Stimulated activated CD8-positive, alpha-beta memory T cell treated with anti-CD3 and anti-CD28 coated beads, Interleukin-4, amount 100 ng/mL, for 24 hours (primary cell): ENCODE results near the gene RBFOX1.

Source experiments
- DNase-seq: peaks from one replicate; pipeline ENCODE4 v3.0.0-alpha.2; 2020; ENCODE audit warnings: low read depth

Gene RBFOX1

GRCh38 chr16:7373776-7374175 is 41.1 kb downstream of the RBFOX1 start:
- no peak for DNase-seq

GRCh38 chr16:7374614-7375174 is 42.0 kb downstream of the RBFOX1 start:
- no peak for DNase-seq

GRCh38 chr16:7376227-7376626 is 43.6 kb downstream of the RBFOX1 start:
- DNase-seq: no peak

- no peak for DNase-seq
Observed at GRCh38 chr16:7377231-7377630, 44.6 kb downstream of the RBFOX1 start.

GRCh38 chr16:7378024-7378695 is 45.5 kb downstream of the RBFOX1 start:
- DNase-seq: no peak

- no peak for DNase-seq
Observed at GRCh38 chr16:7380441-7380840, 47.8 kb downstream of the RBFOX1 start.

GRCh38 chr16:7380911-7381310 is 48.3 kb downstream of the RBFOX1 start:
- no peak for DNase-seq

- DNase-seq: no peak
Observed at GRCh38 chr16:7381671-7382070, 49.0 kb downstream of the RBFOX1 start.

GRCh38 chr16:7382521-7382920 is 49.9 kb downstream of the RBFOX1 start:
- DNase-seq: no peak

- no peak for DNase-seq
Observed at GRCh38 chr16:7390974-7391373, 58.3 kb downstream of the RBFOX1 start.

- no peak for DNase-seq
Observed at GRCh38 chr16:7391694-7392093, 59.0 kb downstream of the RBFOX1 start.

- DNase-seq: no peak
Observed at GRCh38 chr16:7392206-7392605, 59.6 kb downstream of the RBFOX1 start.

- DNase-seq: no peak
Observed at GRCh38 chr16:7393680-7394079, 61.0 kb downstream of the RBFOX1 start.

GRCh38 chr16:7394720-7395336 is 62.2 kb downstream of the RBFOX1 start:
- no peak for DNase-seq

GRCh38 chr16:7397901-7398300 is 65.3 kb downstream of the RBFOX1 start:
- no peak for DNase-seq

- DNase-seq: no peak
Observed at GRCh38 chr16:7398536-7398935, 65.9 kb downstream of the RBFOX1 start.

- no peak for DNase-seq
Observed at GRCh38 chr16:7399296-7399695, 66.7 kb downstream of the RBFOX1 start.

GRCh38 chr16:7400117-7400890 is 67.7 kb downstream of the RBFOX1 start:
- no peak for DNase-seq

- no peak for DNase-seq
Observed at GRCh38 chr16:7404217-7404616, 71.6 kb downstream of the RBFOX1 start.

GRCh38 chr16:7405166-7405565 is 72.5 kb downstream of the RBFOX1 start:
- no peak for DNase-seq

GRCh38 chr16:7408700-7409365 is 76.2 kb downstream of the RBFOX1 start:
- no peak for DNase-seq

GRCh38 chr16:7419441-7419840 is 86.8 kb downstream of the RBFOX1 start:
- DNase-seq: no peak
